Activated CD4-positive, alpha-beta T cell treated with anti-CD3 and anti-CD28 coated beads for 1 hour (primary cell): ENCODE data around the gene USP32.
"Not testable (repeated sequence)": the region's sequence is repeated elsewhere in the genome, so short reads cannot be mapped to it uniquely, and the experiment has no call there.

ENCODE experiments used
- DNase-seq: peaks from one replicate; pipeline ENCODE4 v3.0.0-alpha.2; 2020

USP32 gene

GRCh38 chr17:60296177-60296576 is 95.8 kb downstream of the USP32 start:
- DNase-seq = no peak

DNA sequence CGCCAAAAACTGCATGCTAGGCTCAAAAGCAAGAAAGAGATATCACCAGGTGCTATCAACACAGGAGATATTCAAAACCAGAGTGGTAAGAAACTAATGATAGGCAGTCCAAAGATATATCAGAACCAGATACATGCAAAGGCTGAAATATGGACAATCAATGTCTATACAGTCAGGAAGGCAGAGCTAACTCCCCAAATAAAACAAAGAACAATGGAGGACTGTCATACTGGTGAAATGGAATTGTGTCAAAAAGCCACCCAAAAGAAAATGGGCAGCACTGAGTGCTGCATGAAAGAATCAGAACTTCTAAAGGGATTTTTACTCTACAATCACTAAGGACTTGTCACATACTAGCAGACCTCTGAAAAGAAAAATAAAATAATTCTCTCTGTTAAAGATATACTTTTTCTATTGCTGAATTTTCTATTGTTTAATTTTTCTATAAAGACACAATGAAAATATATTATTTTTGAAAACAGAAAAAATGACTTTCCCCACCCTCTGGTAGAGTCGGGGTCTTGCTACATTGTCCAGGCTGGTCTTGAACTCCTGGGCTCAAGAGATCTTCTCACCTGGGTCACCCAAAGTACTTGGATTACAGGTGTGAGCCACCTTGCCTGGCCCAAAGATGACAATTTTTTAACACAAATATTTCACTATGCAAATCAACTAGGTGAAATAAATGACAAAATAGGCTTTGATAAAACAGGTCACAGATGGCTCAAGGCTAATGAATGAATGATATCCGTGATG is 98.2 kb downstream of the USP32 start:
- DNase-seq = no peak

DNA sequence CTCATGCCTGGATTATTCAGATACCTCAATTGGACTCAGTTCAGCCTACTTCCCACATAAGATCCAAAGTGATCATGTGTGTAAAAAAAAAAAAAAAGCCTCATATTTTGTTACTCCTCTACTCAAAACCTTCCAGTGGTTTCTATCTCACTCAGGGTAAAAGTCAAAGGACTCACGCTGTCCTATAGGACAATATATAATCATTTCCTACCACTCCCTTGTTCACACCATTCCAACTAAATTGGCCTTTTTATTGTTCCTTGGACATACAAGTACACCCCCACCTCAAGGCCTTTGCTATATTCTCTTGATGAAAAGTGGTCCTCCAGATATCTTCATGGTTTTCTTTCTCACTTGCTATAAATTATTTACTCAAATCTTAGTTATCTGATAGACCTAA is 99.2 kb downstream of the USP32 start:
- DNase-seq = no peak

GRCh38 chr17:60284709-60285108 is 107.2 kb downstream of the USP32 start:
- no peak for DNase-seq

GRCh38 chr17:60283816-60284215 is 108.1 kb downstream of the USP32 start:
- DNase-seq = no peak

GRCh38 chr17:60280673-60281072 is 111.3 kb downstream of the USP32 start:
- no peak for DNase-seq

- DNase-seq = no peak
Measured at GRCh38 chr17:60278237-60278636, 113.7 kb downstream of the USP32 start.

GRCh38 chr17:60277258-60277657 is 114.7 kb downstream of the USP32 start:
- no peak for DNase-seq

- no peak for DNase-seq
Measured at GRCh38 chr17:60269417-60269816, 122.5 kb downstream of the USP32 start.

DNA sequence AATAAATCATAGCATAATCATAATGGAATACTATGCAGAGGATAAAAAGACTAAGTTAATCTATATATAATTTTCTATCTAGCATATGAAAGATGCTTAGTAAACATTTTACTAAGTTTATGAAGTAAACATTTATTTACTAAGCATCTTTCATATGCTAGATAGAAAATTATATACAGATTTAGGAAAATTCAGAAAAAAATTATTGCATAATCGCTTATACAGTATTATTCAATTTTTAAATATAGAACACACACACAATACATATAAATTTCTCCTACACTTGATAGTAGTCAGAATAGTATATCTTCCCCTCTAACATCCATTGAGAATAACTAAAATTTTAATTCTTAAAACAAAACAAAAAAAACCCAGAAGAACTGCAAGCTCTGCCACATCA is 131.4 kb downstream of the USP32 start:
- DNase-seq = no peak

DNA sequence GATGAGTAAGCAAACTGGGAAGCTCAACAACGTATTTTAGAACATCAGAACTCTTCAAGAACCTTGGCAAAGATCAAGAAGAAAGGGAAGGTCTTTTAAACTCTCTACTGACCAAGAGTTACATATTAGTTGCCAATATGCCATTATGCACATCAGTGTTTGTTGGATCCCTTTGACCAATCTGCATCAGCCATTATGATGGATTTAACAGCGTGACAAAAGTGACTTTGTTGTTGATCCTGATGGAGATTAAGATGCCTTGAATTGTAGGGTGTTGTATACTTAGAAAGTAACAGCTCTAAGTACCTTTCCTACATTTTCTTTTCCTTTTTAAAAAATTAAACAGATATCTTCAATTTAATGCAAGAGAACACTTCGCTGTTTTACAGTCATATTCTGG is 133.6 kb downstream of the USP32 start:
- no peak for DNase-seq

- DNase-seq = no peak
Measured at GRCh38 chr17:60256174-60256573, 135.8 kb downstream of the USP32 start.

DNA sequence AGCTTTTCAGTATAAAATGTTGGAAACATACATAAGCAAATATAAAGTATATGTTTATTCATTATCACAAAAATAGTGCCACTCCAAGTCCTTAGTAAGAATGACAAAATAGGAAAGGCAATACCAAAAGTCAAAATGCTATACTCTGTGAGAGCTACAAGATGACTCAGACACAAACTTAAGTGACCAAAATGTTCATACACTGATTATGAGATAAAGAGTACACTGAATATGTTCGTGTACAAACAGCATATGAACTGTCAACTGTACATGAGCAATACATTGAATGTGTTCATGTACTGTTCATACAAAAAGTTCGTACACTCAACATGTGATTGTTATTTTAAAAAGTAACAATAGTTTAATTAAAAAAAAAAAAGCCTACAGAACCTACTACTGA is 138.9 kb downstream of the USP32 start:
- DNase-seq = no peak

- no peak for DNase-seq
Measured at GRCh38 chr17:60252459-60252858, 139.5 kb downstream of the USP32 start.

GRCh38 chr17:60249290-60249826 is 142.6 kb downstream of the USP32 start:
- no peak for DNase-seq

DNA sequence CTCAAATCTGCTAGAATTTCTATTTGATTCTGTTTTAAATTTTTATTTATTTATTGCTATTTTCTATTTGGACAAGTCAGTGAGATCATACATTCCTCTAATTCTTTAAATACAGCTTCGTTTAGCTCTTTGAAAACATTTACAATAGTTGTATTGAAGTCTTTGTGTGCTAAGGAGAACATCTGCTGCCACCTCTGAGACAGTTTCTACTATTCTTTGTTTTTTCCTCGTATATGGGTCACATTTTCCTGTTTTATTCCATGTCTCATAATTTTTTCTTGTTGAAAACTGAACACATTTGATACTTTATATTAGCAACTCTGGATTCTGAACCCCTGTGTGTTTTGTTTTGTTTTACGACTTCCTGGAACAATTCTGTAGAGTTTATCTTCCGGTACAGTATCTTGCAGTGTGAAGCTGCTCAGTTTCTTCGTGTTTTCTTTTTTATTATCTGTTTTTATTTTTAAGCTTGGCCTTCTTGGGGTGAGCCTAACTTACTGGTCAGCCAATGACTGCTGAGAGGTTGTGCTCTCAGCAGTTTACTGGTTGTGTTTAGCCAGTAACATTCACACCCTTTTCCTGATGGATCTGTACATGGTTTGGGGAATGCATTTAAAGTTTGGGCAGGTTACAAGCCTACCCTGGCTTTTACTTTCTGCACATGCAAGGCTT is 143.2 kb downstream of the USP32 start:
- no peak for DNase-seq

DNA sequence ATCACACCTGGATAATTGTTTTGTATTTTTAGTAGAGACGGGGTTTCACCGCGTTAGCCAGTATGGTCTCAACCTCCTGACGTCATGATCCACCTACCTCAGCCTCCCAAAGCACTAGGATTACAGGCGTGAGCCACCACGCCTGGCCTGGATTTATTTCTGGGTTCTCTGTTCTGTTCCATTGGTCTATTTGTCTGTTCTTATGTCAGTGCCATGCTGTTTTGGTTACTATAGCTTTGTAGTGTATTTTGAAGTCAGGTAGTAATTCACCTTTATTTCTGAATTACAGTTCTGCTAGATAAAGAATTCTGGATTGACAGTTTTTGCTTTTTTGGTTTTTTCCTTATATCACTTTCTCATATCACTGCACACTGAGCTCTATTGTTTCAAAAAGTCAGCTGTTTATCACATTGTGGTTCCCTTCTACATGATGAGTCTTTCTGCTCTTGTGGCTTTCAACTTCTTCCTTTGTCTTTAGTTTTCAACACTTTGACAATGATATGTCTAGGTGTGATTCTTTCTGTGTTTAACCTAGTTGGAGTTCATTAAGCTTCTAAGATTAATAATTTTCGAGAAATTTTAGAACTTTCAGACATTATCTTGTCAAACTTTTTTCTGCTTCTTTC is 144.0 kb downstream of the USP32 start:
- no peak for DNase-seq

GRCh38 chr17:60244656-60245055 is 147.3 kb downstream of the USP32 start:
- DNase-seq = no peak

GRCh38 chr17:60240290-60240689 is 151.6 kb downstream of the USP32 start:
- DNase-seq = no peak

DNA sequence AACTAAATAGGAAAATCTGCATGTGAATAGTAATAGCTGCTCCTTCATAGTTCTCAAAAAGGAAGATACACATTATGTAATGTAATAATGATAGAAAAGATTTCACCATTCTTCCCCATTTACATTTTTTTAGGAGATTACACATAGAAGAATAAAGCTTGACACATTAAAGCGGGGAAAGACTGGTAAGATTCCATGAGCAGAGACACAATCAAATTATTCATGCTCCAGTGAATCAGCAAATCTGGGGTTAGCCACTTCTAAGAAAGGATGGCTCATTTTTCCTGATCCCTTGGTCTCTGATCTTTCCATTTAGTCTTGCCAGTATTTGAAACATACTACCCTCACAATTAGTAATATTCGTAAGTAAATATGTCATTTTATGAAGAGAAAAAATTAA is 160.2 kb downstream of the USP32 start:
- DNase-seq = no peak

- no peak for DNase-seq
Measured at GRCh38 chr17:60231234-60231633, 160.7 kb downstream of the USP32 start.

GRCh38 chr17:60230358-60230757 is 161.6 kb downstream of the USP32 start:
- no peak for DNase-seq

DNA sequence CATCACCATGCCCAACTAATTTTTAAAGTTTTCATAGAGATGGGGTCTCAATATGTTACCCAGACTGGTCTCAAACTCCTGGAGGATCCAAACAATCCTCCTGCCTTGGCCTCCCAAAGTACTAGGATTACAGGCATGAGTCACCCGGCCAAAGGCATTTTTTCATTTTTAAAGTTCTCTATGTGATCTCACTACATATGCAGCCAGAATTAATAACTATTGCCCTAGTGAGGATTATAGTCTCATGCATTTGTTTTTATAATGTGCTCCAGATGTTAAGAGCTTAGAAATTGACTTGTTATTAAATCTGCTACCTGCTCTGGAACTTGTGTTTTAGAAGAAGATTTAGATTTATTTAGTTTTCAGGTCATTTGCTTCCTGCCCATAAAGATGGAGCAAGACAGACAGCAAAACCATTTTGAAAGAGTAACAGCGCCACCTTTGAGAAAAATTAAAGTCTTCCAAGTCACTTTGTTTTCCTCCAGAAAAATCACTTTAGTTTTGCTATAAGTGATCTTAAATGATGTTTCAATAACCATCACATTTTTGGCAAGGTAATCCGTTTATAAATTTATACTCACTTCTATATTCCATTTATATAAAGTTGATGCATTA is 162.6 kb downstream of the USP32 start:
- DNase-seq = no peak

GRCh38 chr17:60227276-60227675 is 164.7 kb downstream of the USP32 start:
- not testable (repeated sequence) for DNase-seq
